Lower leg skin (tissue), 4 donors: ENCODE results near the gene ALDH1A3. TPM values are rescaled to one million over a fixed set of nuclear protein-coding genes. Genes with fewer than 3 reads are reported as not detected.

ENCODE experiments used
- DNase-seq, 2 donors: peaks; one replicate each; pipeline ENCODE4 v3.0.0-alpha.2; 2019; ENCODE audit warnings: low spot score in 2 of 2
- H3K4me3 ChIP-seq: fragments of 200-600 bp; sonication (generic); 2 replicates; pipeline ENCODE4 v1.5.1; 2017; ENCODE audit warnings: mild to moderate bottlenecking, low read depth; ENCODE audit not compliant: poor library complexity, severe bottlenecking
- CTCF ChIP-seq, 3 donors: fragments of 450-650 bp; IDR thresholded peaks; one replicate each; pipeline ENCODE4 v1.5.1; 2016; ENCODE audit warnings: antibody characterized with exemption in 3 of 3, mild to moderate bottlenecking in 3 of 3, moderate library complexity in 2 of 3
- POLR2A ChIP-seq, 2 donors: fragments of 450-650 bp; IDR thresholded peaks; one replicate each; pipeline ENCODE4 v1.6.1; 2016 to 2017; ENCODE audit warnings: antibody characterized with exemption in 2 of 2, mild to moderate bottlenecking in 1 of 2, moderate library complexity in 1 of 2
- WGBS, 2 donors: methylation state at CpG; one replicate each; pipeline ENCODE4 v1.1.5; 2018; 5-methylcytosine and 5-hydroxymethylcytosine counted together
- intact Hi-C: fragments of 100-400 bp; cut with DNase I; formaldehyde crosslinking; loops from one replicate; pipeline ENCODE4 v1.15.0; 2023; ENCODE audit warnings: low total_unique reads
- total RNA-seq, 4 donors: library from RNA; depleted of rRNA; stranded (reverse); fragments of >200 nt; gene quantifications; one replicate each; pipeline ENCODE4 v1.1.0, GENCODE V29; 2016

Gene ALDH1A3
- total RNA-seq, 4 donors from 2014 or later, result 3.3 to 24.5 (median 8.7) TPM

DNA sequence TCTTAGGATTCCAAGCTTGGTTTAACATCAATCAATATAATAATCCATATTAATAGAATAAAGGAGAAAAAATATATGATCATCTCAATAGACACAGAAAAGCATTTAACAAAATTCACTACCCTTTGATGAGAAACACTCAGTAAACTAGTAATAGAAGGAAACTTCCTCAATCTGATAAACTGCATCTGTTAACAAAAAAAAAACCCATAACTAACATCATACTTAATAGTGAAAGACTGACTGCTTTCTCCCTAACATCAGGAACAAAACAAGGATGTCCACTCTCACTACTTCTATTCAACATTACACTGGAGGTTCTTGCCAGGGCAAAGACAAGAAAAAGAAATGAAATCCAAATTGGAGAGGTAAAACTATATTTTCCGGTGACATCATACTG lies 70.1 kb downstream of the ALDH1A3 start:
- WGBS, 2 donors, result 97 to 98% methylated on average over 1 of the region's 1 CpG
- TF ChIP-seq POLR2A (IDR thresholded peaks at IDR 0.05) (no peak), CTCF (IDR thresholded peaks at IDR 0.05) (no peak)
- intact Hi-C loops, result no loop called here
- DNase-seq, result no peak
- no peak overlapping the region for H3K4me3 ChIP-seq

- intact Hi-C loops, result no loop called here
- WGBS, 2 donors, result 81 to 88% methylated on average over 5 of the region's 5 CpGs
- no peak overlapping the region for H3K4me3 ChIP-seq
- no peak for DNase-seq
- TF ChIP-seq CTCF (IDR thresholded peaks at IDR 0.05) (no peak), POLR2A (IDR thresholded peaks at IDR 0.05) (no peak)
These were observed 72.3 kb downstream of the ALDH1A3 start for GRCh38 chr15:100951965-100952364.

DNA sequence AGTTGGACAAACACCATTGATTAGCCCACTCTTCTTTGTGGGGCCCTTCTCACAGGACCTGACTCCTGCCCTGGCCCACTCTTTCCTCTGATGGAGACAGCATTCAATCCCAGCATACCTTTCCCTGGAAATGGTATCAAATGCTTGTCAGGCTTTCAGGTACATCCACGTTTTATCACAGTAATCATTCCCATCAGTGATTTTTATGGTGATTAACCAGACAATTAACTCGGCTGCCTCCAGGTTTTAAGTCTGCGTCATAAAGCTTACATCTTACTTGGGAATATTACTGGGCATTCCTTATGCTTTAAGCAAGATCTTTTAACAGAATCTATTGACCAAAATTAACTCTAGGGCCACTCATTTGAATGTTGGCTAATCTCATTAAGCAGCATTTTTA lies 72.9 kb downstream of the ALDH1A3 start:
- TF ChIP-seq POLR2A (IDR thresholded peaks at IDR 0.05), result no peak
- no peak for TF ChIP-seq CTCF (IDR thresholded peaks at IDR 0.05)
- no peak overlapping the region for H3K4me3 ChIP-seq
- DNase-seq, result no peak
- intact Hi-C loops, result no loop called here
- WGBS, 2 donors, result 60 to 69% methylated on average over 3 of the region's 3 CpGs

GRCh38 chr15:100958326-100959065 lies 78.9 kb downstream of the ALDH1A3 start:
- TF ChIP-seq POLR2A (IDR thresholded peaks at IDR 0.05) (no peak), CTCF (IDR thresholded peaks at IDR 0.05) (no peak)
- no peak overlapping the region for H3K4me3 ChIP-seq
- WGBS, 2 donors, result 52 to 54% methylated on average over 10 of the region's 10 CpGs
- intact Hi-C loops, result no loop called here
- no peak for DNase-seq

DNA sequence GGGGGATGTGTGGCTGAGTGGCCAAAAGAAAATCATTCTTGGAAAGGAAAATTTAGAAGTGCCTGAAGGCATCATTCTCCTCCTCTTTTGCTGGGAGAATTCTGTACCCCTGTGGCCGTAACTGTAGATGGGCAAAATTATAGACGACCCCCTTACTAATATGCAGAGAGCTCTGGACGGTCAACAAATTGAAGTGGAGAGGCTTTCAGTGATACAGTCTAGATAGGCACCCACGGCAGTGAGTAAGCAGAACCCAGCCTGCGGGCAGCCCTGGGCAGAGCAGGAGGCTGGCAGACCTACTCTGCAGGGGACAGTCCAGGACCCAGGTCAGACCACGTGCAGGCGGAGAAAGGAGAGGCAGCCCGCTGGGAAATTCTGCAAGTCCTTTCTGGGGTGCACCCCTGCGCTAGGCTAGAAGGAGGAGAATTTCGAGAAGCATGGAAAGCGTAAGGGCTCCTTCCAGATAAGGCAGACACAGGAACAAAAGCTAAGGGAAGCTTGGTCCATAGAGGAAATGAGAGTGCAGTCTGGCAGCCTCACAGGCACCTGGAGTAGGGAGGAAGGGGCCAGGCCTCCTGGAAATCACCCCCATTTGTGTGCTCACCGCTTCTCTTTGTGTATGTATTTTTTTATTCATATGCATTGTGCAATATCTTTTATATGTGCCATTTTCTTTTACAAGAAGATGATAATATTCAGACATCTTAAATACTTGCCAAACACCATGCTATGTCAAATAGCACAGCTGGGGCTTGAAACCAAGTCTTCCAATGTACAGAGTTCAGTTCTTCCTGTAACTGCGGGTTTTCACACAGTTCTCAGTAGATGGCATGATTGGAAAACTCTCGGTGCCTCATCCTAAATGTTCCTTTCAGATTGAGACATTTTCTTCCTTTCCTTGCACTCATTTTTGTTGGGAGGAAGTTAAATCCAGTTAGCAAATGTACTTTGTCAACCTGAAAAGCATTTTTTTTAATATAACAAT lies 79.7 kb downstream of the ALDH1A3 start:
- whole genome bisulfite sequencing, 2 donors, result 79 to 85% methylated on average over 14 of the region's 14 CpGs
- DNase-seq, result no peak
- TF ChIP-seq POLR2A (IDR thresholded peaks at IDR 0.05), result no peak
- TF ChIP-seq CTCF (IDR thresholded peaks at IDR 0.05), result no peak
- no peak overlapping the region for H3K4me3 ChIP-seq
- intact Hi-C loops, result no loop called here

Other genes starting within 250 kb of the ALDH1A3 start
- 10 to 100 TPM; 14.8 to 29.3 (median 19.1) TPM for gene LRRK1, start 39.5 kb downstream of the ALDH1A3 start, total RNA-seq